Cerebellar nuclear complex (tissue), 1 donor: ENCODE data around the gene AMOTL1.

Source experiments
- DNase-seq, 2 experiments: peaks; one replicate each; lab custom pipeline; 2025; lab: John Stamatoyannopoulos, UW

The AMOTL1 gene

GRCh38 chr11:94925422-94926270 lies 157.5 kb downstream of the AMOTL1 start:
- no peak for DNase-seq

- no peak for DNase-seq
Measured at GRCh38 chr11:94926271-94926625, 158.1 kb downstream of the AMOTL1 start.
